ENCODE data around the gene LRRC8B. TPM values are rescaled to one million over a fixed set of nuclear protein-coding genes. Genes with fewer than 3 reads are reported as not detected.

The LRRC8B gene
- total RNA-seq, 3 donors from 2014 or later, result 11.5 to 25.3 (median 12.3) TPM

- H3K4me1 ChIP-seq, result peaks cover 0 to 3% of the 10 kb centered on the region in 2 donors
- TF ChIP-seq CTCF (IDR thresholded peaks at IDR 0.05) (no peak), POLR2AphosphoS5 (IDR thresholded peaks at IDR 0.05) (no peak), POLR2A (IDR thresholded peaks at IDR 0.05) (no peak)
- no peak for DNase-seq (ENCODE audit: low spot score in 2 of 2)
- H3K4me3 ChIP-seq, result no peak overlapping the region
- H3K9me3 ChIP-seq, result no peaks in the 10 kb centered on the region
- intact Hi-C loops (cut with DNase I; ENCODE audit: low total_unique reads), result no loop called here
- H3K27me3 ChIP-seq, result no peaks in the 10 kb centered on the region
- H3K27ac ChIP-seq, result no peak overlapping the region
- H3K36me3 ChIP-seq, result no peaks in the 10 kb centered on the region
Measured at GRCh38 chr1:89530444-89531089, 5.9 kb downstream of the LRRC8B start.

GRCh38 chr1:89531480-89532139 is 7.0 kb downstream of the LRRC8B start:
- H3K4me3 ChIP-seq, result no peak overlapping the region
- no peaks in the 10 kb centered on the region for H3K36me3 ChIP-seq
- intact Hi-C loops (cut with DNase I; ENCODE audit: low total_unique reads), result no loop called here
- no peaks in the 10 kb centered on the region for H3K4me1 ChIP-seq
- H3K9me3 ChIP-seq, result no peaks in the 10 kb centered on the region
- no peak for DNase-seq (ENCODE audit: low spot score in 2 of 2)
- no peak for TF ChIP-seq POLR2A (IDR thresholded peaks at IDR 0.05)
- TF ChIP-seq CTCF (IDR thresholded peaks at IDR 0.05), result no peak
- no peak for TF ChIP-seq POLR2AphosphoS5 (IDR thresholded peaks at IDR 0.05)
- H3K27ac ChIP-seq, result no peak overlapping the region
- no peaks in the 10 kb centered on the region for H3K27me3 ChIP-seq

- Histone ChIP-seq H3K27ac (no peak overlapping the region), H3K36me3 (no peaks in the 10 kb centered on the region), H3K4me3 (no peak overlapping the region), H3K27me3 (no peaks in the 10 kb centered on the region), H3K9me3 (no peaks in the 10 kb centered on the region), H3K4me1 (no peaks in the 10 kb centered on the region)
- DNase-seq (ENCODE audit: low spot score in 2 of 2), result no peak
- intact Hi-C loops (cut with DNase I; ENCODE audit: low total_unique reads), result no loop called here
- TF ChIP-seq POLR2AphosphoS5 (IDR thresholded peaks at IDR 0.05) (no peak), CTCF (IDR thresholded peaks at IDR 0.05) (no peak), POLR2A (IDR thresholded peaks at IDR 0.05) (no peak)
Measured at GRCh38 chr1:89532228-89532627, 7.6 kb downstream of the LRRC8B start.

GRCh38 chr1:89532866-89533265 is 8.2 kb downstream of the LRRC8B start:
- no peak for DNase-seq (ENCODE audit: low spot score in 2 of 2)
- H3K4me1 ChIP-seq, result no peaks in the 10 kb centered on the region
- no peaks in the 10 kb centered on the region for H3K36me3 ChIP-seq
- TF ChIP-seq CTCF (IDR thresholded peaks at IDR 0.05), result no peak
- no peak for TF ChIP-seq POLR2AphosphoS5 (IDR thresholded peaks at IDR 0.05)
- TF ChIP-seq POLR2A (IDR thresholded peaks at IDR 0.05), result no peak
- H3K27ac ChIP-seq, result no peak overlapping the region
- intact Hi-C loops (cut with DNase I; ENCODE audit: low total_unique reads), result no loop called here
- H3K4me3 ChIP-seq, result no peak overlapping the region
- H3K9me3 ChIP-seq, result no peaks in the 10 kb centered on the region
- no peaks in the 10 kb centered on the region for H3K27me3 ChIP-seq

- Histone ChIP-seq H3K4me1 (no peaks in the 10 kb centered on the region), H3K36me3 (no peaks in the 10 kb centered on the region), H3K9me3 (no peaks in the 10 kb centered on the region), H3K27ac (no peak overlapping the region), H3K27me3 (no peaks in the 10 kb centered on the region), H3K4me3 (no peak overlapping the region)
- intact Hi-C loops (cut with DNase I; ENCODE audit: low total_unique reads), result no loop called here
- no peak for TF ChIP-seq POLR2A (IDR thresholded peaks at IDR 0.05)
- TF ChIP-seq POLR2AphosphoS5 (IDR thresholded peaks at IDR 0.05), result no peak
- no peak for TF ChIP-seq CTCF (IDR thresholded peaks at IDR 0.05)
- DNase-seq (ENCODE audit: low spot score in 2 of 2), result no peak
Measured at GRCh38 chr1:89535537-89535936, 10.9 kb downstream of the LRRC8B start.

Measured in breast epithelium (tissue), 4 donors.